SW 1271 (cell line): ENCODE data around the gene PIK3C2B.

Source experiments
- DNase-seq, 2 experiments: peaks; one replicate each; lab custom pipeline; 2025; lab: John Stamatoyannopoulos, UW

Gene PIK3C2B

DNA sequence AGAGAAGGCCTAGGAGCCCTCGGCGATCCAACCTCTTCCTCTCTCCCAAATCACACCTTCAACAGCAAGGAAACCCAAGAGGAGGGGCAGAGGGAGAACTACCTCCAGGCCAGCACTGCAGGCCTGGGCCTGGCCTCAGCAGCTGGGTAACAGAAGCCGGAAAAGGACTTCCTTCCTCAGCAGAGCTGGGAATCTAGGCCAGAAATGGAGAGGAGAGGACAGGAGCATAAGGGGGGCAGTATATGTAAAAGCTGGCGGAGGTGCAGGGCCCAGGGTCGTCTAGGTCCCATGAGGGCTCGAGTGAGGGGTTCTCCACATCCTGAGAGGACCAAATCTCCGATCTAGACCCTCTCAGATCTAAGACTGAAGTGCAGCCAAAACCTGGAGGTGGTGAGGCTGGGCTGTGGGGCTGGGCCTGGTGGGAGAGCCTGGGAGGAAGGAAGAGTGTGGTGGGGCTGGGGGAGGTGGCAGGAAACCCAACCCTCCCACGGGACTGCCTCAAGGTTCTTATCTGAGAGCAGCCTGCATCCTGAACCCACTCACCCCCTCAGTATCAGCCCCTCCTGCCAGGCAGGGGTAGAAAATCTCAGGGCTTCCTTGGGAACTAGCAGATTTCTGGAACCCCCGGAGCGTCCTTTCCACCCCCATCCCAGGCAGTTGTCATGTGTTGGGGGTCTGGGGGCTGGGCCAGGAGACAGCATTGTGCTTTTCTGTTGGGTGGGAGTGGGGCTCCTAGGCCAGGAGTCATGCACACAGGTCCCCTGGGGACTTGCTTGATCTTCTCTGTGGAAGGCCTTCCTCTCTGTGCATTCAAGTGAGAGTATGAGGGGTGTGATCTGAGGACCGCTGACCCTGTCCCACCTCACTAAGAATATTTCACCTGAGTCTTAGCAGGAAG is 33.0 kb downstream of the PIK3C2B start:
- no peak for DNase-seq

DNA sequence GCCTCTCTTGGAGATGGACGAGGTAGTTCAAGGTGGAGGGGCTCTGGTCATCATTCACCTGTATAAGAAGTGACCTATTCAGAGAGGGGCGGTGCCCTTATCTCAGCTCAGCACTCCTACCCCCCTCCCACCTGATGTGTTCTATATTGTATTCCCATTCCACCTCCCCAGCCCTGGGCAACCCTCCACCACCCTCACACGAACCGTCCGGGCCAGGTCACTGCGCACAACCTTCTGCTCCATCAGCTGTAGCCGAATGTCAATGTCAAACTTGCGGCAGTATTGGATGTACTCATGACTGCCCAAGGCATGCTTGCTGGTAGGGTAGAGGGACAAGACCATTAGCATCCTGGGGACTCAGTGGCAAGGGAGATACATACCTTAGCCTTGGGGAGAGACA is 34.3 kb downstream of the PIK3C2B start:
- DNase-seq: no peak

DNA sequence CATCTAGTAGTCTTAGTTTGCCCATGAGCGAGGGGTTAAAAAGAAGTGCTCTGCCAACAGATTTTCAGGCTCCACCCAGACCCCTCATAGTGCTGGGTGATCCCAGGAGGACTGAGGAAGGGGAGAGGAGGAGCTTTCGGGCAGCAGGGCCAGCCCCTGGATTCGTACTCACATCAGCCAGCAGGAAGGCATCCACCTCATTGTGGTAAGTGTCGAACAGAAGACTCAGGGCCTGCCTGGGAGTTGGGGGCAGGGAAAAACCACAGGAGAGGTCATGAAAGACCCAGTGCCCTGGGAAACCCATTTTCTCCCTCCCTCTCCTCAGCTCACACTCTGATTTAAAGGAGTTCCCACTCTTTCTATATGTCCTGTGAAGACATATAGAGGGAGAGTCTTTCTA is 34.9 kb downstream of the PIK3C2B start:
- no peak for DNase-seq

DNA sequence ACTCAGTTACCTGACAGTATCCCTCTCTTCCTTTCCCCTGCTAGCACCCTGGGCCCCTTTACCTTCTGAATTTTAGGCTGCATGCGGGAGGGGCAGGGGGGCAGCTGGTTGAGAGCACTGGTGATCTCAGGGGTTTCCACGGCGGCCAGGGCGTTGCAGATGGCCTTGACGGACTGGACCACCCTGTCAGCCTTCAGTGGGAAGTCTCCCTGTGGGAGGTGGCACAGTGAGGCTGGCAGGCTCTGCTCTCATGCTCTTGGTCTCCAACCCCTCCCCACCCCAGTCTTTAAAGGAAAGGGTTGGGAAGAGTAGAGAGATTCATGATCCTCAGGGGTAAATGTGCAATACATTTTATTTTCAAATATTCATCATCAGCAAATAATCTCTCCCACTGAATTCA is 36.9 kb downstream of the PIK3C2B start:
- no peak for DNase-seq

DNA sequence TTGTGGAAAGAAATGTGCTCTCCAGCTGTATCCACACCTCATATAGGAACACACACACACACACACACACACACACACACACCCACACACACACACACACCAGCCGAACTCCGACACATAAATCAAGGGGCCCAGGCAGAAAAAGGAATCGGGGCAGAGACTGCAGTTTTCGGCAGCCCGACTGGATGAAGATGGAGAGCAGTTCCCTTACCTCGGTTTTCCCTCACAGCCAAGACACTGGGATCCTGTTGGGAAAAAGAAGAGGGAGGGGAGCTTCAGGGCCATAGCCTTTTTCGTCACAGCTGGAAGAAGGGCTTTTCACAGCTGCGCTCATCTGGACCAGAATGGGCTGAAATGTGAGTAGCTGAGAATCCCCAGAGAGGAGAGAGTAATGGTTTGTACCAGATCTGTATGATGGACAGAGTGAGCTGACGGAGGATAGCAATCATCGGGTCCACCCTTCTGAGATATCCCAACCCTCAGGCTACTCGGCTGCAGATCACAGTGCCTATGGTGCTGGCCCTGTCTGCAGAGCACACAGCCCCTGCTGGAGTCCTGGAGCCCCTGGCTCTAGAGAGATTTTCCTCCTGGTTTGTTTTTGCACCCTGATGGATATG is 37.7 kb downstream of the PIK3C2B start:
- no peak for DNase-seq

DNA sequence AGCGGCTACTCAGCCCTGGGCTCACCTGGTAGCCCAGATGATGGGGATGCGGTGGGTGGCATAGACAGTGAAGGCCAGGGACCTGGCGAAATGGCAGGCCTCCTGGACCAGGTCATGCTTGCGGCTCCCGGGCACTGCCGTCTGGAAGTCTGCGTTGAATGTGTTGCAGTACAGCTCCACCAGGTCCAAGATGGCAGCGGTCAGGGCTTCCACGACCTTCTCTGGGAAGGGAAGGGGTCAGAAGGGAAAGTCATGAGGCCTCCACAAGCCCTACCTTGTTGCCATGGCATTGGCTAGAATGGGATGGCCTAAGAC is 38.8 kb downstream of the PIK3C2B start:
- no peak for DNase-seq

DNA sequence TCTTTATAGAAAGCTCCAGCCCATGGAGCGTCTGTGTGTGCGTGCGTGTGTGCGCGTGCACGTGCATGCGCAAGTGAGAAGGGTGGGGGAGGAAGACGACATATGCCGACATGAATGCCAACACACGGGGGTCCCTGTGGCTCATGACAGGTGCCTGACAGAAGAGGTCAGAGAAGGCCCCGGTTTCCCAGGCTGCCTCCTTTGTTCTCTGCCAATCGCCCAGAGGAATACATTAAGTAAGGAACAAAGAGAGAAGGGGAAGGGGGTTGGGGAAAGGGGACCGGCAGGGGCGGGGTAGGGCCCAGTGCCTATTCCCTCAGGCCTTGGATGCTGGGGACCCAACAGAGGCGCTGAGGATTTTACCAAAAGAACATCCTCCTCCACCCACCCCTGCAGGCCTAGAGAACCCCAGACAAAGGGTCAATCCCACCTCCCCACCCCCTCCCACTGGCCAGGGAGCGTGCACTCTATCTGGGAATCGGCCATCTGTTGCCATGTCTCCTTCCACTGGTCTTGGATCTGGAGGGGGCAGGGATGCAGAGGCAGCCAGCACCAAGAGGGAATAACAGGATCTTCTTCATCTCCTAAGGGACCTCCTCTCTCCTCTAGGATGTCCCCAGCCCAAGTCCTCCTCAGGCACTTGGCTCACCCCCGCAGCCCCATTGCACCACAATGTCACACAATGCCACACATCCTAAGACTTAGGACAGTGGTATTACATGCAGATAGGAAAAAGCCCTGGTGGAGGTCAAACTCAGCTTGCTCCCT is 39.4 kb downstream of the PIK3C2B start:
- DNase-seq: no peak

DNA sequence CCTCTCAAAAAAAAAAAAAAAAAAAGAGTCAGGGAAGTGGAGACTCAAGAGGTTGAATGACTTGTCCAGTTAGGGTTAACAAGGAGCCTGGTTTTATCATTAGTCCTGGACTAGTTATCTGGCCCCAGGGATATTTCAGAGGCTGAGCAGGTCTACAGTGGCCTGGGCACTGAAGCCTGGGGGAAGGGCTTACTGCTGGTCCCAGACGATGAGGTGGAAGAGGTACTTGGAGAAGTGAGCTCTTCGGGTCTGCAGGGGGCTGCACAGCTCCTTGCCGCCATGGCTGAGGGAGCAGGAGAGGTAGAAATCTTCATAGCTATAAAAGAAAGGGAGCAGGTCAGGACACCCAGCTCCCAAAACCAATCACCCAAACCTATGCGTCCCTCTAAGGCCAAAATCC is 40.1 kb downstream of the PIK3C2B start:
- no peak for DNase-seq

DNA sequence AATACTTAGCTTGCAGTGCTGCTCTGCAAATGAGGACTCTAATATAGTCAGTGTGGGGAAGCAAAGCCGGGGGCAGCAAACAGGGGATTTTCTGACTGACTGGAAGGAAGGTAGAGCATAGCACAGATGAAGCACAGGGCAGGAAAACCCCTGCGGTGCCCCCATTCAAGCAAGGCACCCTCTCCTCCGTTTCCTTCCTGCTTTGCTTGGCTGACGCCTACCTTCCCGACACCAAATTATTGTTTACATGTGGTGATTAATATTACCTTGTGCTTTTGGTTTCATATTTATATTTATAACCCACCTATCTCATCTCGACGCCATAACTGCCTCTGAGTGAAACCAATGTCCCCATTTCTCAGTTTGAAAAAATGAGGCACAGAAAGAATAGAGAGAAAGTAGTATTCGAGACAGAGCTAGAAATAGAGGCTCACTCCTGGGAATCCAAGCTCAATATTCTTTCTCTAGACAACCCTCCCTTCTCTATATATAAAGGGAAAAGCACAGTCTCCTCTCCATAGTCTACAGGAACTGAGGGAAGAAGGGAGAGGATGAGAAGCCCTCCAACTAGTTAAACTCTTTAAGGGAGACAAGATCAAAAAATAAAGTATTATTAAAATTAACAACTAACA is 41.3 kb downstream of the PIK3C2B start:
- no peak for DNase-seq

DNA sequence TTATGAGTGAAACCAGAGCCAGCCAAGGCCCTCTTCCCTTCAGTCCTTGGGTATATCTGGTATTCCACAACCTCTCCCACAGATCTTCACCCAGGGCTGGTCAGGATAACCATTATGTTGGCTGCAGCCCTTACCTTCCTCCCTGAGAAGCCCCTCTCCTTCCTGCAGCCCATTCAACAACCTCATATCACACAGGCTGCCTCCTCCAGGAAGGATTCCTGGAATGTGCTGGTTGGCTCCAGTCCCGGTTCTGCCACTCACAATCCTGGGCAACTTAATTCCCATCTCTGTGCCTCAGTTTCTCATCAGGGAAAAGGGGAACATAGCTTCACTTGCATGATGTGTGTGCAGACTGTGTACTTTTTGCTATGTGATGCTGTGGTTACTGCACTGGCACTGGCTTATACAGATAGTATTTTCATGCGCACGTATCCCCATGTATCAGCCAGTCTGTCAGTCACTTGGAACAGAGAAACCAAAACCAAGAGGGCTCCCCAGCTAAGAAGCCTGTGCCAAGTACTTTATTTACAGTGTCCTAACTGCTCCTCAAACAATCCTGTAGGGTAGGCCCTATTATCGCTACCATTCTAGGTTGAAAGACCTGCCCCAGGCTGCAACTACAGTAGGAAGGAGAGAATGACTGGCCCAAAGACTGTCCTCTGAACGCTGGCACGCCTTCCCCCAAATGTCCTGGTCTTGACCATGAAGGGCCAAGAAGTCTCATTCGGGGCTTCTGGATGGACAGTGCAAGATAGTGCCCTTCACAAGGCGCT is 43.1 kb downstream of the PIK3C2B start:
- DNase-seq: no peak

DNA sequence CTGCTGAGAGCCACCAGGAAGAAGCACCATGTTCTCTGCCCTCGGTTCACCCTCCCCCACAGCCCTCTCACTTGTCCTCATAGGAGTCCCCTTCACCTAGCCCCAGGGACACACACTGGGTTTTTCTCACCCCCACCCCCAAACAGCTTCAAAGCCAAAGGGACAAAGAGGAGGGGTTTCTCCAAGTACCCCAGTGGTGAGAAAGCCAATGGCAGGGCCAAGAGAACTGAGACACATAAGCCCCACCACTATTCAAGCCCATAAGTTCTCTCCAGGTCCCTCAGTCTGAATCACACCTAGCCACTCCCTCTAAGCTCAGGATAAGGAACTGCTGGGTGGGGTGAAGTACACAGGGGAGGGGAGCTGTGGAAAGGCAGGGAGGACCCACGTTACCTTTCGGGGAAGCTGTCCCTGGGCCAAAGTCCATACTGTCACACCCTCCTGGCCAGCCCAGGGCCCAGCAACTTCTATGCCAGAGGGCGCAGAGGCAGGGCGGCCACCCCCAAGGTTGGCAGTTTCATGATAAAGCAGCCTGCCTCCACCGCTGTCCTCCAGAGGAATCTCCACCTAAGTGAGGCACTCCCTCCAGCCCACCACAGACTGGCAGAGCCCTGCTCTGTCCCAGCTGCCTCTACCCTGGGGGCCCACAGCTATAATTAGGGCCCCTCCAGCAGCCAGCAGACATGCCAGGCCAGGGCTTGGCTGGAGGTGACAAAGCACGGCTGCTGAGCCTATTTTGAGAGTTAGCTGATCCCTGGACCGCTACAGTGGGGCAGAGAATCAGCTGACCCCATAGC is 43.9 kb downstream of the PIK3C2B start:
- DNase-seq: no peak

DNA sequence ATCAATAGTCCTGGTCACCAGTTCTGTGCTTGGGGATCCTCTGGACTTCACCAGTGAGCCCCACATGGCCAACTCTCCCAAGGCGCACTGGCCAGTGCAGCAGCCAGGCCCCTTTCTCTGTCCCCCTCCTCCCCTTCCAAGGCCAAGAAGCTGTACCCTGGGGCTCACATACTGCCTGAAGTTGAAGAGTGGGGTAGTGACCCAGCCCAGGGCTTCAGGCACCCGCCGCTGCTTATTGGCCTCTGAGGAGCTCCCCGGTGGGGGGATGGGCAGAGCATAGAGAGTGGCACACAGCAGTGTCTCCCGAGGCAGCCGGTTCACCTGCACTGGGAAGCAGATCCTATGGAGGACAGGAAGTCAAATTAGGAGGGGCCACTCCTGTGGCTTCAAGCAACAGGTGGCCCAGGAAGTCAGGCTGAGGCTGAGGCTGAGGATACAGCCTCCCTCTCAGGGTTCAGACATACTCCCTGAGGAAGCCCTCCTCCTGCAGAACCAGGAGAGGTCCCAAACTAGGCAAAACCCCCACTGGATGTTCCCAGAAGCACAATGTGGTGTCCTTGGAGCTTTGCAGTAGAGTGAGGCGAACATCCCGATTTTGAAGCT is 44.8 kb downstream of the PIK3C2B start:
- no peak for DNase-seq

DNA sequence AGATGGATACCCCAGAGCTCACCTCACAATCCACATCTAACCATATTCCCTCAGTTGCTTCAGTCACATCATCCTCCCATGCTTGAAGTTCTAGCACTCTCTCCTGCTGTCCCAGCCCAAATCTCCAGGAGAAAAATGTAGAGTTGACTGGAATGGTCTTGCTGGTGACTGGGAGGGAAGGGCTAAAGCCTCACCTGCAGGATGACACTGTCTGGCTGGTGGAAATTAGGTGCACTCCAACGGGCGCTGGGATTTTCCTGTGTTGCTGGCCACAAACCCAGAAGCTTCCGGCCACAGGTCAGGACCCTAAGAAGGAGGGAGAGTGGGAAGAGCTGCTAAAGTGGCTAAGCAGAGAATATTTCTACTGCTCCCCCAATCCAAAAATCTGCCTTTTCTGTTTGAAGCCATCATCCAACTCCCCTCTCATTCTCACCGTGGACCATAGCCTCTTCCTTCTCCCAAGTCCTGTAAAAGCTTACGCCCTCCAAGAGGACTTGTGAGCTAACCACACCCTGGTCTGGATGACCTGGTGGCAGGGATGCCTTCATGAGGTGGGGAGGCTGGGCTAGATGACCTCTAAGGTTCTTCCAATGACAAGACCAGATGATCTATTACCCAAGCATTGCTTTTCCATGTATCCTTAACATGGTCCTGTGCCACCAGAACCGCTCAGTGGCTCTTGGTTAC is 45.5 kb downstream of the PIK3C2B start:
- no peak for DNase-seq

DNA sequence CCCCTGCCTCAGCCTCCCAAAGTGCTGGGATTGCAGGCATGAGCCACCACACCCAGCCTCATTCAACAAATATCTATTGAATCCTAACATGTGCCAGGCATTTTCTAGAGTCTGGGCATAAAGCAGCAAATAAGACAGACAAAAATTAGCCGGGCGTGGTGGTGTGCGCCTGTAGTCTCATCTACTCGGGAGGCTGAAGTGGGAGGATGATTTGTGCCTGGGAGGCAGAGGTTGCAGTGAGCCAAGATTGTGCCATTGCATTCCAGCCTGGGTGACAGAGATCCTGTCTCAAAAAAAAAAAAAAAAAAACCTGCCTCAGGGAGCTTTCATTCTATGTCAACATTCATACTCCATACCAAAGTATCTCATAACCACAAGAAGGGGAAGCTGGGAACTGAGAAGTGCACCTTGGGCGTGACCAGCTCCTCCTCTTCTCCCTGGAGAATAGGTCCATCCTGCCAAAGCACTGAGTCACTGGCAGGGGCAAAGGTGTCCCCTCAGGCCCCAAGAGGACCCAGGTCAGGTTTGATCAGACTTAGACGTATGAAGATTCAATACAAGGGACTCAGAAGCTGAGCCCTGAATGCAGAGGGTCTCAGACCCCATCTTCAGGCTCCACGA is 46.2 kb downstream of the PIK3C2B start:
- DNase-seq: no peak

DNA sequence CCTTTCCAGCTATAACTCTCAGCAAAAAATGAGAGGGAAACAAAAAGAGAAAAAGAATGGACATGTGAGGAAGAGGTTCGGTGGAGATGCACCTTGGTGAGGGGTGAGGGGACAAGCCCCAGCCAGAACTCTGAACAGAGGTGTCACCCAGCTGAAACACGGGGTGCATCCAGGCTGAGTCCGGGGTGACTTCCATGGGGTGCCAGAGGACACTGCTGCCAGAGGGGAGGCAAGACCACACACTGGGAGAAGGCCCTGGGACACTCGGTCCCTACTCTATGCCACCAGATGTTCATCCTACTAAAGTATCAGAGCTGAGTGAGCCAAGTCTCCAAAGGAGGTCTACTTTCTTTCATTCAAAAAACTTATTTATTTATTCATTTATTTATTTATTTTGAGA is 46.9 kb downstream of the PIK3C2B start:
- no peak for DNase-seq

DNA sequence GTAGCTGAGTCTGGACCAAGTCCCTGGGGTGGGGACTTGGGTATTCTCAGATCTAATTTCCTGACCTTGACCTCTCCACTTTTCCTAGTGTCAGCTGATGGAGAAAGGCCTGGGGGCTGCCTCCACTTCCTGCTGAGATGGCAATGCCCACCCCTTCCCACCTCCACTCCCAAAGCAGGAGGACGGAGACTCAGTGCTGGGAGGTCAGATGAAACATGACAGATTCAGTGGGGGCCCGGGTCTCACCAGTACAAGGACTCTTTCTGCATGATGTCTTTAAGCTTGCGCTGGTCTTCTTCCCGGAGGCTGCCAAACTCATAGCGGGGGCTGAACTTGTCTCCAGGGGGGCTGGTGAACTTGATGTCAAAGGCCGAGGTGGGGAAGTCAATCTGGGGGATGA is 47.4 kb downstream of the PIK3C2B start:
- DNase-seq: no peak

DNA sequence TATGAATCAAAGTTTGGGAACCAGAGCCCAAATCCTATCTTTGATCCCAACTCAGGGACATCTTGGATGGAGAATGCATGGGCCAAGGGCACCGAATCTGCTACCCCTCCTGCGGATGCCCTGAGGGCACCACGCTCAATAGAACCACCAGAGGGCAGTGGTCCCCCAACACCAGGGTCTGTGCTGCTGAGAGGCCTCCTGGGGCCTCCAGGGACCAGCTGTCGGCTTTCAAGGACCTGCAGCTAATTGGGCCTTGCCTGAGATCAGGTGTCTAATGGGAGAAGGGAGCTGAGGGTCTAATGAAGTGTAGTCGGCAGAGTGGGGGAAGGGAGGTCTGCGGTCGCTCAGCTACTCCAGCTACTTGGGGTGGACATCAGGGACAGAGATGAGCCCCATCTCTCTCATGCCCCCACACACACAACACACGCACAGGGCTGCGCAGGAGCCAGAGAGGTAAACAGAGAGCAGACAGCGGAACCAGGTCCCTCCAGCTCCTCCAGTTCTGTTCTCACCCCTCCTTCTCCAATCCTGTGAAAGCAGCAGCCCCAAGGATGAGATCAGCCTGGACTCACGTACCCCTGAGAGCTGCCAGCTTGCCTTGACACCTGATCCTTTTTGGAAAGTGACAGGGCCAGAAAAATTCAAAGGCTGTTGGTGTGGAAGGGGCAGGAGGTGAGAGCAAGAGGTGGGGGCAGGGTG is 48.0 kb downstream of the PIK3C2B start:
- peak in 1 of 2 experiments; percentile 6 for DNase-seq

DNA sequence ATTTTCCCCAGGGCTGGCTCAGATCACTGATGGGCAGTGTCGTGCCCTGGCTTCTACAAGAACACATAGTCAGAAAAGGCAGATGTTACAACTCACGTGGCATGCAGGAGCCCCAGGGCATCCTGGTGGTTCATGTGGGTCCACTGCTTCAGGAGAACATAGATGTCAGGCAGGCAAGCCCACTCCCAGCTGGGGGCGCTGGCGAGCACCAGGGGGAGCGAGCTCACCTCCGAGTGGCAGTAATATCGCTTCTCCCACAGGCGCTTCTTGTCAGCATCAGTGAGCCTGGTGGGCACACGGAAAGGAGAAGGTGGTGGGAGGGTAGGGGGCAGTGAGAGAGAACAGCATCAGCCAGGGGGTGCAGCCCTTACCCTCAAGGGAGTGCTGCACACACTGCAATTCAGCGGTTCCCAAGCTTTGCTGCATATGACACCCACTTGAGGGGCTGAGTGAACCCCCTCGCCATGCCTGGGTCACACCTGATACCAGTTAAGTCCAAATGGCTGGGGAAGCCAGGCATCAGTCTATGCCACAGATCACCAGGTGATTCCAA is 48.7 kb downstream of the PIK3C2B start:
- no peak for DNase-seq
